GM23338 (cell line): ENCODE results near the gene INCA1. TPM values are rescaled to one million over a fixed set of nuclear protein-coding genes. Genes with fewer than 3 reads are reported as not detected.

Source experiments
- ATAC-seq: fragments of 200-7000 bp; cut with Tn5 transposase; 3 replicates; pipeline ENCODE4 v1.9.1; 2020
- DNase-seq: peaks from one replicate; pipeline ENCODE4 v3.0.0-alpha.2; 2015; ENCODE audit warnings: low spot score
- H2AFZ ChIP-seq: fragments of 200-600 bp; sonication (generic); 2 replicates; pipeline ENCODE4 v1.8.0; 2016; ENCODE audit warnings: antibody characterized with exemption, mild to moderate bottlenecking, moderate library complexity
- H3F3A ChIP-seq: fragments of 200-600 bp; sonication (generic); replicated peaks from 2 replicates; pipeline ENCODE4 v1.8.0; 2017; ENCODE audit warnings: antibody characterized with exemption, mixed run types, low read depth
- H3K27ac ChIP-seq: fragments of 200-600 bp; sonication (generic); 2 replicates; pipeline ENCODE4 v1.6.1; 2016; ENCODE audit warnings: low read depth
- H3K27me3 ChIP-seq: fragments of 200-600 bp; sonication (generic); 2 replicates; pipeline ENCODE4 v1.8.0; 2016; ENCODE audit warnings: mild to moderate bottlenecking, mixed run types, moderate library complexity; ENCODE audit not compliant: insufficient read depth
- H3K36me3 ChIP-seq: fragments of 200-600 bp; sonication (generic); 2 replicates; pipeline ENCODE4 v1.8.0; 2016; ENCODE audit warnings: mild to moderate bottlenecking; ENCODE audit not compliant: insufficient read depth
- H3K4me1 ChIP-seq: fragments of 200-600 bp; sonication (generic); 2 replicates; pipeline ENCODE4 v1.8.0; 2016; ENCODE audit warnings: mild to moderate bottlenecking, moderate library complexity; ENCODE audit not compliant: insufficient read depth
- H3K4me2 ChIP-seq: fragments of 200-600 bp; sonication (generic); 2 replicates; pipeline ENCODE4 v1.7.1; 2017; ENCODE audit warnings: mixed run types
- H3K4me3 ChIP-seq: fragments of 200-600 bp; sonication (generic); 2 replicates; pipeline ENCODE4 v1.6.1; 2016; ENCODE audit warnings: mixed run types
- H3K79me2 ChIP-seq: fragments of 200-600 bp; sonication (generic); replicated peaks from 2 replicates; pipeline ENCODE4 v1.8.0; 2017; ENCODE audit warnings: mild to moderate bottlenecking; ENCODE audit not compliant: insufficient read depth
- H3K9me2 ChIP-seq: fragments of 200-600 bp; sonication (generic); 2 replicates; pipeline ENCODE4 v1.8.0; 2017; ENCODE audit not compliant: insufficient read depth
- H4K20me1 ChIP-seq: fragments of 200-600 bp; sonication (generic); replicated peaks from 2 replicates; pipeline ENCODE4 v1.8.0; 2017; ENCODE audit warnings: mild to moderate bottlenecking; ENCODE audit not compliant: insufficient read depth
- H3K27ac Mint-ChIP-seq: 2 replicates; pipeline ENCODE4 v1.8.0; 2020; ENCODE audit warnings: inconsistent platforms, mild to moderate bottlenecking, moderate library complexity, mixed read lengths
- H3K27me3 Mint-ChIP-seq: 3 replicates; pipeline ENCODE4 v1.8.0; 2022; ENCODE audit warnings: low read depth, mild to moderate bottlenecking, moderate library complexity, mixed read lengths, inconsistent platforms; ENCODE audit not compliant: insufficient read depth, poor library complexity
- H3K36me3 Mint-ChIP-seq: 3 replicates; pipeline ENCODE4 v1.8.0; 2021; ENCODE audit warnings: low read depth, mild to moderate bottlenecking, inconsistent platforms, moderate library complexity, mixed read lengths
- H3K4me1 Mint-ChIP-seq: 3 replicates; pipeline ENCODE4 v1.8.0; 2020; ENCODE audit warnings: mild to moderate bottlenecking, inconsistent platforms, mixed read lengths
- H3K4me3 Mint-ChIP-seq: 3 replicates; pipeline ENCODE4 v1.8.0; 2021; ENCODE audit warnings: moderate library complexity, mild to moderate bottlenecking, inconsistent platforms, mixed read lengths
- H3K9me3 Mint-ChIP-seq: 3 replicates; pipeline ENCODE4 v1.8.0; 2020; ENCODE audit warnings: moderate library complexity, mild to moderate bottlenecking, inconsistent platforms, mixed read lengths
- CREB1 ChIP-seq: fragments of 250-450 bp; sonication (Bioruptor Pico); IDR thresholded peaks from 2 replicates; pipeline ENCODE4 v1.5.0; 2020; ENCODE audit warnings: low read depth, mild to moderate bottlenecking, moderate library complexity
- EZH2 ChIP-seq: fragments of 200-600 bp; sonication (generic); IDR thresholded peaks from one replicate; pipeline ENCODE4 v1.8.0; 2017; ENCODE audit warnings: antibody characterized with exemption, mild to moderate bottlenecking, low read depth; ENCODE audit not compliant: unreplicated experiment
- REST ChIP-seq: IDR thresholded peaks from one replicate; pipeline ENCODE4 v1.6.1; 2018; ENCODE audit warnings: antibody characterized with exemption; ENCODE audit not compliant: unreplicated experiment
- STAT1 ChIP-seq: IDR thresholded peaks from one replicate; pipeline ENCODE4 v1.6.1; 2016; ENCODE audit warnings: antibody characterized with exemption; ENCODE audit not compliant: unreplicated experiment
- ZNF114 ChIP-seq: fragments of 250-450 bp; sonication (Bioruptor Pico); IDR thresholded peaks from 2 replicates; pipeline ENCODE4 v1.5.0; 2020; ENCODE audit warnings: mild to moderate bottlenecking, moderate library complexity
- ZNF462 ChIP-seq: fragments of 250-450 bp; sonication (Bioruptor Pico); IDR thresholded peaks from 2 replicates; pipeline ENCODE4 v1.5.0; 2020; ENCODE audit warnings: mild to moderate bottlenecking, moderate library complexity
- polyA plus RNA-seq: library from polyadenylated mRNA; unstranded; fragments of >200 nt; fragmentation: Nextera tagmentation; extraction: Ambion mirVana; gene quantifications from 2 replicates; pipeline ENCODE4 v1.2.1, GENCODE V29; 2016
- total RNA-seq: library from RNA; depleted of rRNA; stranded (reverse); fragments of >200 nt; shearing (Covaris generic); gene quantifications from 2 replicates; pipeline ENCODE4 v1.2.3, GENCODE V29; 2014
- TF ChIP-seq, protein P1 (sequence below), 2 experiments: fragments of 200-600 bp in 1 of 2; sonication (generic) in 1 of 2; conservative IDR thresholded peaks; 2 replicates each; pipeline versions ENCODE4 v1.5.1 to v1.6.1; 2016 to 2017; ENCODE audit warnings: antibody characterized with exemption in 2 of 2, low read depth in 2 of 2, mild to moderate bottlenecking in 2 of 2, moderate library complexity in 1 of 2

INCA1 gene
- total and polyA plus RNA-seq, 2 experiments from 2014 or later = 1.3 TPM; not detected in 1

DNA sequence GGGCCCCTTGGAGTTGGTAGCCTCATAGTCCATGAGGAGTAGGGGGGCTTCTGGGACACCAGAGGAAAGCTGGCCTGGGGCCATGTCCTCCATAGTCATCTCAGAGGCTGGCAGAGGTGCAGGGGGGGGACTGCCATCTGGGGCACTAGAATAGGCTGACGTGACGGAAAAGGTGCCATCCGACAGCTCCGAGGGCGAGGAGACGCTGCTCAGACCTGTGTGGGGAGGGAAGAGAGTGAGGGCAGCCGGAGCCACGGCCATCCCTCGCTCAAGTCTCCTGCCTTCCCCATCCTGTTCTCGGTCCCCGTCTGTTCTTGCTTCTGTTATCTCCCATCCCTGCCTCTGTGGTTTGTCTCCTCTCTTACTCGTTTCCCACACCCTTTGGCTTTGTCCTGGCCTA, 25.0 kb downstream of the INCA1 start:
- peaks cover 44% of the 10 kb centered on the region for H3K36me3 Mint-ChIP-seq
- H3K36me3 ChIP-seq = no peaks in the 10 kb centered on the region
- H3K4me2 ChIP-seq = peak overlapping the region; percentile 57; the same call in 1 of the 2 replicates

More for the DNA sequence above, 25.0 kb downstream of the INCA1 start:
- DNase-seq (no peak), ATAC-seq (no peak)
- H3K27ac ChIP-seq = no peak overlapping the region
- Mint-ChIP-seq H3K9me3 (no peaks in the 10 kb centered on the region), H3K27me3 (peaks cover 47% of the 10 kb centered on the region), H3K4me1 (peaks cover 29% of the 10 kb centered on the region), H3K4me3 (no peak overlapping the region), H3K27ac (no peak overlapping the region)
- no peaks in the 10 kb centered on the region for H3K9me2 ChIP-seq
- TF ChIP-seq REST = no peak
- TF ChIP-seq ZNF114 = no peak
- TF ChIP-seq, protein P1, sequence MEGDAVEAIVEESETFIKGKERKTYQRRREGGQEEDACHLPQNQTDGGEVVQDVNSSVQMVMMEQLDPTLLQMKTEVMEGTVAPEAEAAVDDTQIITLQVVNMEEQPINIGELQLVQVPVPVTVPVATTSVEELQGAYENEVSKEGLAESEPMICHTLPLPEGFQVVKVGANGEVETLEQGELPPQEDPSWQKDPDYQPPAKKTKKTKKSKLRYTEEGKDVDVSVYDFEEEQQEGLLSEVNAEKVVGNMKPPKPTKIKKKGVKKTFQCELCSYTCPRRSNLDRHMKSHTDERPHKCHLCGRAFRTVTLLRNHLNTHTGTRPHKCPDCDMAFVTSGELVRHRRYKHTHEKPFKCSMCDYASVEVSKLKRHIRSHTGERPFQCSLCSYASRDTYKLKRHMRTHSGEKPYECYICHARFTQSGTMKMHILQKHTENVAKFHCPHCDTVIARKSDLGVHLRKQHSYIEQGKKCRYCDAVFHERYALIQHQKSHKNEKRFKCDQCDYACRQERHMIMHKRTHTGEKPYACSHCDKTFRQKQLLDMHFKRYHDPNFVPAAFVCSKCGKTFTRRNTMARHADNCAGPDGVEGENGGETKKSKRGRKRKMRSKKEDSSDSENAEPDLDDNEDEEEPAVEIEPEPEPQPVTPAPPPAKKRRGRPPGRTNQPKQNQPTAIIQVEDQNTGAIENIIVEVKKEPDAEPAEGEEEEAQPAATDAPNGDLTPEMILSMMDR (conservative IDR thresholded peaks at IDR 0.05; ENCODE audit: low read depth in 2 of 2) = no peak
- no peak for TF ChIP-seq ZNF462 (CRISPR knock-in tag)
- no peak for TF ChIP-seq CREB1 (CRISPR knock-in tag)
- TF ChIP-seq EZH2 = no peak
- no peak for TF ChIP-seq STAT1
- H4K20me1 ChIP-seq = 0 out of 2 replicates have a peak, but pooled peaks cover 9% of the 10 kb centered on the region
- peaks cover 17% of the 10 kb centered on the region for H3K4me1 ChIP-seq
- H3K27me3 ChIP-seq = peaks cover 44% of the 10 kb centered on the region
- H3K79me2 ChIP-seq = peaks cover 16% of the 10 kb centered on the region
- no peak overlapping the region for H2AFZ ChIP-seq
- no peak overlapping the region for H3K4me3 ChIP-seq
- peaks cover 10% of the 10 kb centered on the region; the same call in 1 of the 2 replicates for H3F3A ChIP-seq
